Right lobe of liver (tissue), 4 donors: ENCODE measurements around the gene SEL1L.

ENCODE experiments used
- CTCF ChIP-seq, 4 donors: fragments of 200-600 bp in 3 of 4; fragments of 450-650 bp in 1 of 4; IDR thresholded peaks; one replicate each; pipeline versions ENCODE4 v1.5.1 to v1.8.0; 2016 to 2022; ENCODE audit warnings: antibody characterized with exemption in 4 of 4, mild to moderate bottlenecking in 2 of 4
- POLR2A ChIP-seq: fragments of 450-650 bp; IDR thresholded peaks from one replicate; pipeline ENCODE4 v1.6.1; 2017; ENCODE audit warnings: antibody characterized with exemption, mild to moderate bottlenecking
- donor health status: DM: no; HTN: no; CAD: no.
- donor health status: DM: no; HTN: no; CAD: no.
- donor health status: DM: no; HTN: yes; CAD: no.

GRCh38 chr14:81562818-81563217 is 29.2 kb upstream of the SEL1L start:
- TF ChIP-seq CTCF (IDR thresholded peaks at IDR 0.05) (no peak), POLR2A (no peak)
